ENCODE results near the gene C3orf20. TPM values are rescaled to one million over a fixed set of nuclear protein-coding genes. Genes with fewer than 3 reads are reported as not detected.

Gene C3orf20
- total RNA-seq, 1 experiment from 2014 or later: 0.28 TPM

DNA sequence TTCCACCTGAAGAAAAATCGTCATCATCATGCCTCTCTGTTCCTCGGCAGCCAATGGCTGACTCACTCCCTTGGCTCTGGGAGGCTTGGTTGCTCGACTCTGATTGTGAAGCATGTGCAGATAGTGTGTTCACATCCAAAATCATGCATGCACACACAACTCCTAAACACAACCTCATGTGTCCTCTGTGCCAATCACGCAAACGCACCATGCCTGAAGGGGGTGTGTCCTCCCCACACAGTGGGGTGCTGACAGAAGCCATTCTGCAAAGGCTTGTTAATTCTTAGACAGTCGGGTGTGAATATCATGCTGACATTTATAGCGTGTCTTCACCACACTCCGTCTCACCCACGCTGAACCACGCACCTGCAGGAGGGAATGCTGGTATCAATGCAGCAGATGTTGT, 34.8 kb upstream of the C3orf20 start:
- Mint-ChIP-seq H3K4me1 (ENCODE audit: low read depth, unreplicated experiment) (peaks cover 10% of the 10 kb centered on the region), H3K27me3 (ENCODE audit: unreplicated experiment) (peaks cover 46% of the 10 kb centered on the region), H3K4me3 (ENCODE audit: low read depth, unreplicated experiment) (peak overlapping the region; percentile 30), H3K9me3 (ENCODE audit: low read depth, unreplicated experiment) (no peaks in the 10 kb centered on the region), H3K36me3 (ENCODE audit: insufficient read depth, unreplicated experiment) (no peaks in the 10 kb centered on the region), H3K27ac (ENCODE audit: unreplicated experiment) (no peak overlapping the region)
- DNase-seq: peak; percentile 11
- intact Hi-C loops (cut with micrococcal nuclease; ENCODE audit: unreplicated experiment): loop anchor here (10.0 kb wide), 1 partner anchor 125 kb away; no protein-coding TSS in a partner anchor
- TF ChIP-seq, protein P1, sequence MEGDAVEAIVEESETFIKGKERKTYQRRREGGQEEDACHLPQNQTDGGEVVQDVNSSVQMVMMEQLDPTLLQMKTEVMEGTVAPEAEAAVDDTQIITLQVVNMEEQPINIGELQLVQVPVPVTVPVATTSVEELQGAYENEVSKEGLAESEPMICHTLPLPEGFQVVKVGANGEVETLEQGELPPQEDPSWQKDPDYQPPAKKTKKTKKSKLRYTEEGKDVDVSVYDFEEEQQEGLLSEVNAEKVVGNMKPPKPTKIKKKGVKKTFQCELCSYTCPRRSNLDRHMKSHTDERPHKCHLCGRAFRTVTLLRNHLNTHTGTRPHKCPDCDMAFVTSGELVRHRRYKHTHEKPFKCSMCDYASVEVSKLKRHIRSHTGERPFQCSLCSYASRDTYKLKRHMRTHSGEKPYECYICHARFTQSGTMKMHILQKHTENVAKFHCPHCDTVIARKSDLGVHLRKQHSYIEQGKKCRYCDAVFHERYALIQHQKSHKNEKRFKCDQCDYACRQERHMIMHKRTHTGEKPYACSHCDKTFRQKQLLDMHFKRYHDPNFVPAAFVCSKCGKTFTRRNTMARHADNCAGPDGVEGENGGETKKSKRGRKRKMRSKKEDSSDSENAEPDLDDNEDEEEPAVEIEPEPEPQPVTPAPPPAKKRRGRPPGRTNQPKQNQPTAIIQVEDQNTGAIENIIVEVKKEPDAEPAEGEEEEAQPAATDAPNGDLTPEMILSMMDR (IDR thresholded peaks at IDR 0.05; ENCODE audit: unreplicated experiment): no peak
- BruUV-seq (replicated peaks): no TSS peak
- CTCF ChIA-PET: interaction anchor here (0.9 kb wide), 1 partner anchor 23 kb away, joined by 3 read pairs; no protein-coding TSS in a partner anchor

- BruUV-seq (replicated peaks): no TSS peak
- H3K4me3 Mint-ChIP-seq (ENCODE audit: low read depth, unreplicated experiment): no peak overlapping the region
- no peaks in the 10 kb centered on the region for H3K9me3 Mint-ChIP-seq (ENCODE audit: low read depth, unreplicated experiment)
- H3K27me3 Mint-ChIP-seq (ENCODE audit: unreplicated experiment): peaks cover 46% of the 10 kb centered on the region
- H3K4me1 Mint-ChIP-seq (ENCODE audit: low read depth, unreplicated experiment): peaks cover 10% of the 10 kb centered on the region
- no peak for DNase-seq
- no peak overlapping the region for H3K27ac Mint-ChIP-seq (ENCODE audit: unreplicated experiment)
- CTCF ChIA-PET: interaction anchor here (0.9 kb wide), 1 partner anchor 23 kb away, joined by 3 read pairs; no protein-coding TSS in a partner anchor
- intact Hi-C loops (cut with micrococcal nuclease; ENCODE audit: unreplicated experiment): loop anchor here (10.0 kb wide), 1 partner anchor 126 kb away; no protein-coding TSS in a partner anchor
- no peaks in the 10 kb centered on the region for H3K36me3 Mint-ChIP-seq (ENCODE audit: insufficient read depth, unreplicated experiment)
- TF ChIP-seq, protein P1 (IDR thresholded peaks at IDR 0.05; ENCODE audit: unreplicated experiment): no peak
Observed at GRCh38 chr3:14640734-14641133, 34.2 kb upstream of the C3orf20 start.

GRCh38 chr3:14641346-14641745, 33.6 kb upstream of the C3orf20 start:
- CTCF ChIA-PET: interaction anchor here (0.9 kb wide), 1 partner anchor 24 kb away, joined by 3 read pairs; no protein-coding TSS in a partner anchor
- peaks cover 44% of the 10 kb centered on the region for H3K27me3 Mint-ChIP-seq (ENCODE audit: unreplicated experiment)
- BruUV-seq (replicated peaks): no TSS peak

GRCh38 chr3:14645453-14645852, 29.5 kb upstream of the C3orf20 start:
- TF ChIP-seq, protein P1 (IDR thresholded peaks at IDR 0.05; ENCODE audit: unreplicated experiment): no peak
- no TSS peak for BruUV-seq (replicated peaks)
- no peak for DNase-seq
- Mint-ChIP-seq H3K27me3 (ENCODE audit: unreplicated experiment) (peaks cover 21% of the 10 kb centered on the region), H3K9me3 (ENCODE audit: low read depth, unreplicated experiment) (no peaks in the 10 kb centered on the region), H3K4me3 (ENCODE audit: low read depth, unreplicated experiment) (no peak overlapping the region), H3K4me1 (ENCODE audit: low read depth, unreplicated experiment) (peaks cover 24% of the 10 kb centered on the region), H3K36me3 (ENCODE audit: insufficient read depth, unreplicated experiment) (peaks cover 2% of the 10 kb centered on the region), H3K27ac (ENCODE audit: unreplicated experiment) (no peak overlapping the region)
- CTCF ChIA-PET: no interaction called here
- intact Hi-C loops (cut with micrococcal nuclease; ENCODE audit: unreplicated experiment): loop anchor here (10.0 kb wide), 1 partner anchor 131 kb away; no protein-coding TSS in a partner anchor

More at GRCh38 chr3:14641346-14641745, 33.6 kb upstream of the C3orf20 start:
- intact Hi-C loops (cut with micrococcal nuclease; ENCODE audit: unreplicated experiment): loop anchor here (10.0 kb wide), 1 partner anchor 127 kb away; no protein-coding TSS in a partner anchor
- DNase-seq: no peak
- TF ChIP-seq, protein P1 (IDR thresholded peaks at IDR 0.05; ENCODE audit: unreplicated experiment): no peak
- no peaks in the 10 kb centered on the region for H3K9me3 Mint-ChIP-seq (ENCODE audit: low read depth, unreplicated experiment)
- peaks cover 10% of the 10 kb centered on the region for H3K4me1 Mint-ChIP-seq (ENCODE audit: low read depth, unreplicated experiment)
- no peak overlapping the region for H3K27ac Mint-ChIP-seq (ENCODE audit: unreplicated experiment)
- no peaks in the 10 kb centered on the region for H3K36me3 Mint-ChIP-seq (ENCODE audit: insufficient read depth, unreplicated experiment)
- H3K4me3 Mint-ChIP-seq (ENCODE audit: low read depth, unreplicated experiment): no peak overlapping the region

All from Calu3 (cell line).